Measurements from ENCODE around the gene NIPBL. TPM values are rescaled to one million over a fixed set of nuclear protein-coding genes. Genes with fewer than 3 reads are reported as not detected.

NIPBL gene
- total RNA-seq, 2 experiments from 2014 or later: 36.7 to 38.3 TPM

DNA sequence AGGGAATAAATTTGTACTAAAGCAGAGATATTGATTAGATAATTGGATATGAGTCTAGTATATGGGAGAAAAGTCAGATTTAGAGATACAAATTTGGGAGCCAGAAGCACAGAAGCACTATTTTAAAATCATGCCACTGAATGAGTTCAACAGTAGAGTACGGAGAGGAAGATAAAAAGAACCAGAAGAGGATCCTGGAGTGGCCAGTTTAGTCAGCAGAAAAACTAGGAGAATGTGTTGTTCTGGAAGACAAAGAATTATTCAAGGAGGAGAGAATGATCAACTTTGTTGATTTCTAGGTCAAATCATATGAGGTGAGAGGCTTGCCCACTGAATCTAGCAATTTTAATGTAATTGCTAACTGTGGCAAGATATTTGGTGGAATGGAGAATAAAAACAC, 67.0 kb downstream of the NIPBL start:
- Mint-ChIP-seq H3K27me3 (ENCODE audit: low read depth) (no peaks in the 10 kb centered on the region), H3K27ac (no peak overlapping the region), H3K36me3 (ENCODE audit: low read depth) (no peaks in the 10 kb centered on the region), H3K9me3 (no peaks in the 10 kb centered on the region), H3K4me1 (ENCODE audit: low read depth) (peaks cover 55% of the 10 kb centered on the region), H3K4me3 (no peak overlapping the region)
- DNase-seq: no peak
- CTCF ChIA-PET: interaction anchor here (0.7 kb wide), 1 partner anchor 166 kb away, joined by 3 read pairs; no protein-coding TSS in a partner anchor
- intact Hi-C loops (cut with micrococcal nuclease): no loop called here

DNA sequence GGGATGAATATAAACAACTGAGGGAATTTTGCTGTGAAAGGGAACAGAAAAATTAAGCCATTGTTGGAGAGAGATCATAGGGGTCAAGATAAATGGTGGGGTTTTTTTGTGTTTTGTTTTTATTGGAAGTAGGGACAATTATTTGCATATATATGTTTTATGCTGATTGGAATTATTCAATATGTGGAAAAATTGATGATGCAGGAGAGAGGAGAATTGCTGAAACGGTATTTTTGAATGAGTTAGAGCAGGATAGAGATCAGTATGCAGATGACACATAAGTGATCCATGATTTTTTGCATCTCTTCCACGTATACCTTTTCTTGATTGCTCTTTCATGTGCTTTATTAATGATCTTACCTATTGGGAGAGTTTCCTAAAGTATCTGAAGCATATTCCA, 67.5 kb downstream of the NIPBL start:
- Mint-ChIP-seq H3K4me1 (ENCODE audit: low read depth) (peaks cover 53% of the 10 kb centered on the region), H3K27me3 (ENCODE audit: low read depth) (no peaks in the 10 kb centered on the region), H3K36me3 (ENCODE audit: low read depth) (no peaks in the 10 kb centered on the region), H3K27ac (no peak overlapping the region), H3K4me3 (no peak overlapping the region), H3K9me3 (no peaks in the 10 kb centered on the region)
- CTCF ChIA-PET: interaction anchor here (0.6 to 0.9 kb wide), 2 partner anchors 56 to 76 kb away, joined by 3 to 4 read pairs; no protein-coding TSS in a partner anchor
- intact Hi-C loops (cut with micrococcal nuclease): loop anchor here (1.0 kb wide), 2 partner anchors 67 to 205 kb away; no protein-coding TSS in a partner anchor
- no peak for DNase-seq

DNA sequence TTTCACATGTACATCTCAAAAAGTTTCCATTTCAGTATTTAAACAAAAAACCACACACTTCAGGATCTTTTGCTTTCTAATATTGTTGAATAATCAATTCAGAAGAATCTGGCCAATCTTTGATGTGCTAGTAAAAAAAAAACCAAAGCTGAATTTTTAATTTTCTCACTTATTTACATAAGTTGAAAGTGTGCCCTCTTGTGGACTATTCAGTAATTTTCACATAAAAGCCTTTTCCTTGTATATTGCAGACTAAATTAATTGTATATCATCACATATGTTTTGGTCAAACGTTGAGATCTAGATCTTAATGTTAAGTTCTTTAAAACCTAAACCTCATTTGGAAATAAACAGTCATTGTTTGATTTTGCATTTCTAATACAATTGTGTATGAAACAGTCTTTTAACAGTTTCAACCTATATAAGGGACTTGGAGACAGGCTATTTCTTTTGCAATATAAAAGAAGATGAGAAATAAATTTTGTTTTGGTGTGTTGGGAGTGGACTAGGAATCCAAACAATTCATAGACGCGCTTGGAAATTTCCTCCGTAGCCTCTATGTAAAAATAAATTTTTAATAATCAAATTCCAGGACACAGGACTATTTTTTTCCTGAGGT, 68.1 kb downstream of the NIPBL start:
- H3K27ac Mint-ChIP-seq: no peak overlapping the region
- H3K4me1 Mint-ChIP-seq (ENCODE audit: low read depth): peaks cover 49% of the 10 kb centered on the region
- no peaks in the 10 kb centered on the region for H3K27me3 Mint-ChIP-seq (ENCODE audit: low read depth)
- intact Hi-C loops (cut with micrococcal nuclease): loop anchor here (1.0 kb wide), 2 partner anchors 67 to 205 kb away; no protein-coding TSS in a partner anchor
- H3K9me3 Mint-ChIP-seq: no peaks in the 10 kb centered on the region
- no peaks in the 10 kb centered on the region for H3K36me3 Mint-ChIP-seq (ENCODE audit: low read depth)
- CTCF ChIA-PET: interaction anchor here (0.6 to 1.3 kb wide), 4 partner anchors 9 to 215 kb away, joined by 3 to 4 read pairs (median 3); no protein-coding TSS in a partner anchor
- DNase-seq: no peak
- no peak overlapping the region for H3K4me3 Mint-ChIP-seq

DNA sequence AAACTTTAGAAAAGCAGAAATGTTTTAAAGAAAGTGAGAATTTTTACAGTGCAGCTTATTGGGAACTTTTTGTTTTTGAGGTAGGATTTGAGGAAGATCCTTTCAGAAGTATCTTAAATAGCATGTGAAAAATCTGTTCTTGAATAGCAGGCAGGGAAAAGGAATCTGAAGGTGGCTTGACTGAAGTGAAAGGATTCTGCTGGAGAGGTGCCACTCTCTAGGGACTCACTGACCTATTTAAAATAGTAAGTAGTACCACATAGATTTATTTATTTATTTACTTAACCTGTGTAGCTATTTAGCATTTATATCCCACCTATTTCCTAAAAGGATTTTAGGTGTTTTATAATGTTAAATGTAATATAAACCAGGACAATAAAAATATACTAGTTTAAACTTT, 69.1 kb downstream of the NIPBL start:
- H3K27ac Mint-ChIP-seq: no peak overlapping the region
- intact Hi-C loops (cut with micrococcal nuclease): no loop called here
- CTCF ChIA-PET: interaction anchor here (0.6 to 2.1 kb wide), 11 partner anchors 9 to 223 kb away, joined by 3 to 10 read pairs (median 3); no protein-coding TSS in a partner anchor
- no peaks in the 10 kb centered on the region for H3K27me3 Mint-ChIP-seq (ENCODE audit: low read depth)
- no peaks in the 10 kb centered on the region for H3K36me3 Mint-ChIP-seq (ENCODE audit: low read depth)
- no peaks in the 10 kb centered on the region for H3K9me3 Mint-ChIP-seq
- H3K4me3 Mint-ChIP-seq: no peak overlapping the region
- DNase-seq: no peak
- H3K4me1 Mint-ChIP-seq (ENCODE audit: low read depth): peaks cover 49% of the 10 kb centered on the region

DNA sequence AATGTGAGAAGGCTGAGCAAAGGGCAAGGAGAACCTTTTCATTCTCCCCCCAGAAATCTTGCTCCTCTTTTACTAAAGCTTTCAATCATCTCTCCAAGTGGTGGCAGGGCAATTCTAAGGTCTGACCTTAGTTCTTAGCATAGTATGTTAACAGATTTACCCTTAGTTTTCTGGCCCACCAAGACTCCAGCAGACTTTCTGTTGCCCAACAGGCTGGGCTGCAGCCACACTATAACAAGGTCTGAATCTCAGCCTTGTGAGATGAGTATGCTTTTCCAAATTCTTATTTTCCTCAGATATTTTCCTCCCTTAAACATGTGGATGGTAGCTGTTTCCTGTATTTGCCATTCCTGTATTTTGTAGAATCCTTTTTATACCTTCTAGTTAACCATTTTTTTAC, 69.5 kb downstream of the NIPBL start:
- H3K4me1 Mint-ChIP-seq (ENCODE audit: low read depth): peaks cover 51% of the 10 kb centered on the region
- CTCF ChIA-PET: interaction anchor here (0.7 to 2.1 kb wide), 10 partner anchors 9 to 223 kb away, joined by 3 to 10 read pairs (median 4); no protein-coding TSS in a partner anchor
- no peaks in the 10 kb centered on the region for H3K27me3 Mint-ChIP-seq (ENCODE audit: low read depth)
- no peak overlapping the region for H3K27ac Mint-ChIP-seq
- DNase-seq: no peak
- no peak overlapping the region for H3K4me3 Mint-ChIP-seq
- H3K9me3 Mint-ChIP-seq: no peaks in the 10 kb centered on the region
- intact Hi-C loops (cut with micrococcal nuclease): no loop called here
- H3K36me3 Mint-ChIP-seq (ENCODE audit: low read depth): no peaks in the 10 kb centered on the region

DNA sequence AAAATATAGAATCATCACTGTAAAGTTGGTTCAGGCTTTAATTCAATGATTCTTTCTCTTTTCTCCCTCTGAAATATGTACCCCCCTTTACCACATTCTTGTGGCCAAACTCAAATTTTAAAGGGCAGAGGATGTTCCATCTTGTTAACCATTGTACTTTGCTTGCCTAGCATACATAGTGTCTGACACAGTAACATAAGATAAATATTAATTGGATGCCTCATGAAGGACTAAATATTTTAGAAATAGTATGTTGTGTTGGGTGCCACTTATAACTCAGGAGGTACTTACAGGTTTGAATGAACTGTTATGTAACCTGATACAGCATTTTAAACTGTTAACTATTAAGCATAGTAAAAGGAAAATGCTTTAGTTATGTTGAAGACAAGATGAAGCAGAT, 71.5 kb downstream of the NIPBL start:
- Mint-ChIP-seq H3K27me3 (ENCODE audit: low read depth) (no peaks in the 10 kb centered on the region), H3K4me1 (ENCODE audit: low read depth) (peaks cover 56% of the 10 kb centered on the region), H3K4me3 (no peak overlapping the region), H3K9me3 (no peaks in the 10 kb centered on the region), H3K27ac (no peak overlapping the region), H3K36me3 (ENCODE audit: low read depth) (no peaks in the 10 kb centered on the region)
- CTCF ChIA-PET: interaction anchor here (1.4 to 2.1 kb wide), 2 partner anchors 18 to 81 kb away, joined by 4 to 5 read pairs; no protein-coding TSS in a partner anchor
- no peak for DNase-seq
- intact Hi-C loops (cut with micrococcal nuclease): no loop called here

DNA sequence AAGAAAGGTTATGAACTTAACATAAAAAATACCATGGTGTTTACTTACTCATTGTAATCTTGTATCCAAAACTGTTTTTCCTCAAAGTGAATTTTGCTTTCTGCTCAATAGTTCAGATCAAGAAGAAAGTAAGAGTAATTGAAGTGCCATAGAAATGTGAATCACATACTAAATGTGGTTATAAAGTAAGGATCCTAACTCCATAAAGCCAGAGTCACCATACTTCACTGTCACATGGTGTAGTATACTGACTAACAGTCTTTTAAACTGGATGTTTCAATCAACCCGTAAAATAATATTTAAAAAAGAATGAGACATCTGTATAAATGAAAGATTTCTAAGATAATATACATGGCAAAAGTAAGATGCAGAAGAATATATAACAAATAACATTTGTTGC, 72.1 kb downstream of the NIPBL start:
- Mint-ChIP-seq H3K4me1 (ENCODE audit: low read depth) (peaks cover 53% of the 10 kb centered on the region), H3K9me3 (no peaks in the 10 kb centered on the region), H3K4me3 (no peak overlapping the region), H3K36me3 (ENCODE audit: low read depth) (no peaks in the 10 kb centered on the region), H3K27me3 (ENCODE audit: low read depth) (no peaks in the 10 kb centered on the region), H3K27ac (no peak overlapping the region)
- DNase-seq: no peak
- intact Hi-C loops (cut with micrococcal nuclease): no loop called here
- CTCF ChIA-PET: no interaction called here

DNA sequence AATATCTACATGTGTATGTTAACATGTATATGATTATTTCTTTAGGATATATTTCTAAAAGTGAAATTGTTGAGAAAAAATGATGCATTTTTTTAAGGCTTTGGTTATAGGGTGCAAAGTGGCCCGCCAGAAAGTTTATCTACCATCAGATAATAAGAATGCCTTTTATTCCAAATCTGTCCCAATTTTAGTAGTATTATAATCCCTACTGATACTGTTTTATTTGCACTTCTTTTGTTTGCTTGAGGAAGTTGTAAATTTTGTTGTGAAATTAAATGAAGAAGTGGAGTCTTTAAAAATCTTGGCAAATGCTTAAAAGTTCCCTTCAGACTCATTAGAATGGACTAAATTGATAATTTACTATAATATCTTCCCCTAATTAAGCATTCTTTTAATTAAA, 73.0 kb downstream of the NIPBL start:
- no peaks in the 10 kb centered on the region for H3K9me3 Mint-ChIP-seq
- no peak for DNase-seq
- no peaks in the 10 kb centered on the region for H3K36me3 Mint-ChIP-seq (ENCODE audit: low read depth)
- intact Hi-C loops (cut with micrococcal nuclease): no loop called here
- H3K27ac Mint-ChIP-seq: no peak overlapping the region
- H3K4me3 Mint-ChIP-seq: no peak overlapping the region
- CTCF ChIA-PET: interaction anchor here (0.6 kb wide), 1 partner anchor 328 kb away, joined by 3 read pairs; no protein-coding TSS in a partner anchor
- no peaks in the 10 kb centered on the region for H3K27me3 Mint-ChIP-seq (ENCODE audit: low read depth)
- peaks cover 47% of the 10 kb centered on the region for H3K4me1 Mint-ChIP-seq (ENCODE audit: low read depth)

DNA sequence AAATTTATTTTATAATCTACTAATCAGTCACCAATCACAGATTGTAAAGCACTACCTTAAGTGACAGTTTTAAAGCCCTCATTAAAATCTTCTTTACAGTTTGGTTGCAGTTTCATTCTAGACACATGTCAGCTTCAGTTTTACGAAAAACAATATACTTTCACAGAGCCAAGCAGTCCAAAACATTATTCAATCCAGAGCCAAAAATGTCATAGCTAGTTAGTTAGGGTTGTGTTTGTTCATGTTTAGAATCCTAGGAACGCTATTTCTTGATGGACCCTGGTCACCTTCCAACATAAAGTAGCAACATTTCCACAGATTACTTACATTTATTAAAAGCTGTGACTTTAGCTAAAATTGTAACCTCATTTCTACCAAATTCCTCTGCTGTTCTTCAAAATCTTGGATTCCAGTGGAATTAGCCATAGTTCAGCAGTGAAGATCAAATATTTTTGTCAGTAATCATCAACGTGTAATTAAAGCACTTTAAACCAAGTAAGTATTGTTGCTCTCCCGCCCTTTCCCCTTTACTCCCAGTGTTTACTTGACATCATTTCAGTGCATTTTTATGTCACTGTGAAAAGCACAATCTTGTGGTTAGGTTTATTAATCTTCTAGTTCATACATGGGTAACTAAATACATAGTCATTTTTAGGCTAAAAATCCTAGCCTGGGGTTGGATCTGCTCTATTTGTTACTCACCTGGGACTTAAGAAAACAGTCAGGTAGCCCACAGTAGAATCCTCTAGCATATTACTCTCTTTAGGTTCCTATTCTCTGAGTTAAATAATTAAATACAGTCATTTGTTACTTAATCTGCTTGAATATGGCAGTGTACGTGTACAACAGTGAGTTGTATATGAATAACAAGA, 74.3 kb downstream of the NIPBL start:
- intact Hi-C loops (cut with micrococcal nuclease): no loop called here
- Mint-ChIP-seq H3K27ac (no peak overlapping the region), H3K4me1 (ENCODE audit: low read depth) (peaks cover 45% of the 10 kb centered on the region), H3K9me3 (no peaks in the 10 kb centered on the region), H3K4me3 (no peak overlapping the region), H3K36me3 (ENCODE audit: low read depth) (peaks cover 2% of the 10 kb centered on the region), H3K27me3 (ENCODE audit: low read depth) (no peaks in the 10 kb centered on the region)
- CTCF ChIA-PET: interaction anchor here (0.9 to 1.5 kb wide), 2 partner anchors 55 to 211 kb away, joined by 3 to 4 read pairs; no protein-coding TSS in a partner anchor
- no peak for DNase-seq

DNA sequence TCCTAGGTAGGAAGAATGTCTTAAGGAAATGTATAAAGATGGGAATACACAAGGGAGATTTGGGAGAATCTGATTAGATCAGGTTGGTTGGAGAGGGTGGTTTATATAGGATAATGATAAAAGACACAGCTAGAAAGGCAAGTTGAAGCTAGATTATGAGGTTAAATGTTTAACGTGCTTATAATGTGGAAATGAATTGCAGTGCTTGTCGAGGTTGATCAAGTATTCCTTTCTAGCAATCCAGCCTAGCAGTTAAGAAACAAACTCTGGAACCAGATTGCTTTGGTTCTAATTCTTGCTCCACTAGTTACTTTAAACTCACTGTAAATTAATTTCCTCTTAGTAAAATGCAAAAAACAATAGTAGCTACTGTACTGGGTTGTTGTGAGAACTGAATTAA, 76.5 kb downstream of the NIPBL start:
- Mint-ChIP-seq H3K4me1 (ENCODE audit: low read depth) (peaks cover 28% of the 10 kb centered on the region), H3K4me3 (no peak overlapping the region), H3K27ac (no peak overlapping the region), H3K27me3 (ENCODE audit: low read depth) (no peaks in the 10 kb centered on the region), H3K36me3 (ENCODE audit: low read depth) (peaks cover 7% of the 10 kb centered on the region), H3K9me3 (no peaks in the 10 kb centered on the region)
- no peak for DNase-seq
- intact Hi-C loops (cut with micrococcal nuclease): no loop called here
- CTCF ChIA-PET: no interaction called here

DNA sequence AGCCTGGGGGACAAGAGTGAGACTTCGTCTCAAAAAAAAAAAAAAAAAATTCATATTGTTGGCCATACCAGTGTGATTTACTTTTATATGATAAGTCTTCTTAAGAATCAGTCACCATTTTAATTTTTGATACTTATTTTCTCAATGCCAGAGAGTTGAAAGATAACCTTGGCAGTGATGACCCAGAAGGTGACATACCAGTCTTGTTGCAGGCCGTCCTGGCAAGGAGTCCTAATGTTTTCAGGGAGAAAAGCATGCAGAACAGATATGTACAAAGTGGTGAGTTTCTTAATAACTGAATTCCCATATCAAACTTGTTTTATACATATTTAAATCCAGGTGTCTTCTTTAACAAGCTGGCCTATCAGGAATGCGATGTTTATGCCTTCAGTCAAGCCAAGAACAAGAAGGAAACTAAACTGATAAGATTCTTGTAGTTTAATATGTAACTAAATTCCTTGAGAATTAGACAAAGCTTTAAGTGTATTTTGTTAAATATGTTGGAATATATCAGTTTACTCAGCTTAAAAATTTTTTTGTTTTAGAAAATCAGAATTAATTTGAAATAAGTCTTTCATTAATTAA, 81.5 kb downstream of the NIPBL start:
- DNase-seq: no peak
- no peaks in the 10 kb centered on the region for H3K27me3 Mint-ChIP-seq (ENCODE audit: low read depth)
- no peak overlapping the region for H3K27ac Mint-ChIP-seq
- intact Hi-C loops (cut with micrococcal nuclease): no loop called here
- no peaks in the 10 kb centered on the region for H3K9me3 Mint-ChIP-seq
- no peak overlapping the region for H3K4me3 Mint-ChIP-seq
- CTCF ChIA-PET: no interaction called here
- peaks cover 7% of the 10 kb centered on the region for H3K36me3 Mint-ChIP-seq (ENCODE audit: low read depth)
- peaks cover 3% of the 10 kb centered on the region for H3K4me1 Mint-ChIP-seq (ENCODE audit: low read depth)

DNA sequence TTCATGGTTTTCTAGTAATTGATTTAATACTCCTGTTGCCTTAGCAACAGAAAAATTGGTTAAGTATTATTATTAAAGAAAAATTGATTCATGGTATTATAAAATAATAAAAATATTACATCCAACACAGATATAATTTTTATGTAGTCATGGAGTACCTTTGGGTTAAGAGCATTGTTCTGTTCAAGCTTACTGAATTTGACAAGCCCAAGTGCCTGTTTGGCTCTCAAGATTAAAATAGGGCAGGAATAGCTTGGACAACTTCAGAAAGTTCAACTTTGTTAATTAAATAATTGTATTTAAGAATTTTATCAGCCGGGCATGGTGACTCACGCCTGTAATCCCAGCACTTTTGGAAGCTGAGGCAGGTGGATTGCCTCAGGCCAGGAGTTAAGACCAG, 82.0 kb downstream of the NIPBL start:
- peaks cover 7% of the 10 kb centered on the region for H3K36me3 Mint-ChIP-seq (ENCODE audit: low read depth)
- no peak overlapping the region for H3K27ac Mint-ChIP-seq
- peaks cover 3% of the 10 kb centered on the region for H3K4me1 Mint-ChIP-seq (ENCODE audit: low read depth)
- H3K9me3 Mint-ChIP-seq: no peaks in the 10 kb centered on the region
- H3K27me3 Mint-ChIP-seq (ENCODE audit: low read depth): no peaks in the 10 kb centered on the region
- H3K4me3 Mint-ChIP-seq: no peak overlapping the region
- intact Hi-C loops (cut with micrococcal nuclease): no loop called here
- CTCF ChIA-PET: interaction anchor here (0.6 to 0.9 kb wide), 2 partner anchors 16 to 218 kb away, joined by 3 to 5 read pairs; no protein-coding TSS in a partner anchor
- no peak for DNase-seq

Measured in activated naive CD4-positive, alpha-beta T cell treated with anti-CD3 and anti-CD28 coated beads for 36 hours (primary cell).